Right lobe of liver (tissue), 6 donors: ENCODE measurements around the gene HACD1. TPM values are rescaled to one million over a fixed set of nuclear protein-coding genes. Genes with fewer than 3 reads are reported as not detected.

ENCODE experiments used
- ATAC-seq, 4 donors: fragments of 200-7000 bp; cut with Tn5 transposase; one replicate each; pipeline ENCODE4 v1.9.1; 2020; ENCODE audit warnings: mild to moderate bottlenecking in 4 of 4, moderate library complexity in 4 of 4
- DNase-seq, 3 donors: peaks; one replicate each; pipeline ENCODE4 v3.0.0-alpha.2; 2020
- H3K27ac ChIP-seq, 3 donors: fragments of 200-600 bp; one replicate each; pipeline ENCODE4 v1.8.0; 2022
- H3K27me3 ChIP-seq, 2 donors: fragments of 200-600 bp; one replicate each; pipeline ENCODE4 v1.8.0; 2022
- H3K36me3 ChIP-seq, 4 donors: fragments of 200-600 bp; sonication (generic) in 1 of 4; one replicate each; pipeline versions ENCODE4 v1.5.1 to v1.8.0; 2017 to 2022; ENCODE audit warnings: control low read depth in 1 of 4
- H3K4me1 ChIP-seq, 4 donors: fragments of 200-600 bp; sonication (generic) in 1 of 4; one replicate each; pipeline versions ENCODE4 v1.5.1 to v1.8.0; 2017 to 2022; ENCODE audit warnings: control low read depth in 1 of 4
- H3K4me3 ChIP-seq, 3 donors: fragments of 200-600 bp; one replicate each; pipeline ENCODE4 v1.8.0; 2022
- H3K9me3 ChIP-seq, 4 donors: fragments of 200-600 bp; sonication (generic) in 1 of 4; one replicate each; pipeline versions ENCODE4 v1.5.1 to v1.8.0; 2017 to 2022; ENCODE audit warnings: control low read depth in 1 of 4
- POLR2A ChIP-seq: fragments of 450-650 bp; IDR thresholded peaks from one replicate; pipeline ENCODE4 v1.6.1; 2017; ENCODE audit warnings: antibody characterized with exemption, mild to moderate bottlenecking
- WGBS: methylation state at CpG from one replicate; pipeline ENCODE4 v1.1.6; 2018; ENCODE audit warnings: low coverage, low lambda C conversion rate; ENCODE audit not compliant: insufficient coverage; ENCODE audit errors: missing lambda C conversion rate; 5-methylcytosine and 5-hydroxymethylcytosine counted together
- intact Hi-C, 2 donors: fragments of 100-400 bp; cut with DNase I; formaldehyde crosslinking; loops; one replicate each; pipeline versions ENCODE4 v1.11.2 to v1.14.1; 2022
- total RNA-seq, 6 experiments: library from RNA; depleted of rRNA in 2 of 6; stranded (reverse); fragments of >200 nt in 2 of 6; fragmentation: NEBNext Ultra II Directional in 3 of 6; extraction: Animal tissue kit (Norgen Biotek cat#: 25700) in 3 of 6; gene quantifications; one replicate each; pipeline versions ENCODE4 v1.1.0 to v1.2.4, GENCODE V29; 2016 to 2023
- TF ChIP-seq, protein P1 (sequence below), 4 donors: fragments of 200-600 bp in 3 of 4; fragments of 450-650 bp in 1 of 4; IDR thresholded peaks; one replicate each; pipeline versions ENCODE4 v1.5.1 to v1.8.0; 2016 to 2022; ENCODE audit warnings: antibody characterized with exemption in 4 of 4, mild to moderate bottlenecking in 2 of 4
- donor health status: DM: no; HTN: yes; CAD: no.
- donor health status: DM: no; HTN: no; CAD: no.
- donor health status: DM: no; HTN: no; CAD: no.
- donor health status: DM: no; HTN: yes; CAD: no.
- donor health status: DM: no; HTN: yes; CAD: no.

Gene HACD1
- total RNA-seq, 6 experiments from 2014 or later = 0.79 to 6.4 (median 1.7) TPM

DNA sequence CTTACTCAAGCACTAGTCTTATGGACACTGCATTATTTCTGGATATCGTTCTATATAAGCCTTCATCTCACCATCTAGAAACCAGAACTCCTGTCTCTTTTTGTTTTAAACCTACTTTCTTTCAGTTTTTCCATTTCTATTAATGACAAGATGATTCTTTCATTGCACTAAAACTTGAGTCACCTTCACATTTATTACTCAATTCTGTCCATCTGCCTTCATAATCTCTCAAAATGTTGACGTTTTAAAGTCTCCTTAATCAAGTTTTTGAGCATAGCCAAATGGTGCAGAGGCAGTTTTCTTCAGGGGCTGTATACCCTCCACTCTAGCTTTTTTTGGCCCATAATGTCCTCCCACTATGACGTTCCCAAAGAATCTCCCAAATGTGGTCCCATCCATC, 44.3 kb upstream of the HACD1 start:
- no peaks in the 10 kb centered on the region for H3K4me1 ChIP-seq
- TF ChIP-seq, protein P1, sequence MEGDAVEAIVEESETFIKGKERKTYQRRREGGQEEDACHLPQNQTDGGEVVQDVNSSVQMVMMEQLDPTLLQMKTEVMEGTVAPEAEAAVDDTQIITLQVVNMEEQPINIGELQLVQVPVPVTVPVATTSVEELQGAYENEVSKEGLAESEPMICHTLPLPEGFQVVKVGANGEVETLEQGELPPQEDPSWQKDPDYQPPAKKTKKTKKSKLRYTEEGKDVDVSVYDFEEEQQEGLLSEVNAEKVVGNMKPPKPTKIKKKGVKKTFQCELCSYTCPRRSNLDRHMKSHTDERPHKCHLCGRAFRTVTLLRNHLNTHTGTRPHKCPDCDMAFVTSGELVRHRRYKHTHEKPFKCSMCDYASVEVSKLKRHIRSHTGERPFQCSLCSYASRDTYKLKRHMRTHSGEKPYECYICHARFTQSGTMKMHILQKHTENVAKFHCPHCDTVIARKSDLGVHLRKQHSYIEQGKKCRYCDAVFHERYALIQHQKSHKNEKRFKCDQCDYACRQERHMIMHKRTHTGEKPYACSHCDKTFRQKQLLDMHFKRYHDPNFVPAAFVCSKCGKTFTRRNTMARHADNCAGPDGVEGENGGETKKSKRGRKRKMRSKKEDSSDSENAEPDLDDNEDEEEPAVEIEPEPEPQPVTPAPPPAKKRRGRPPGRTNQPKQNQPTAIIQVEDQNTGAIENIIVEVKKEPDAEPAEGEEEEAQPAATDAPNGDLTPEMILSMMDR (IDR thresholded peaks at IDR 0.05) = no peak
- TF ChIP-seq POLR2A = no peak
- H3K27ac ChIP-seq = no peak overlapping the region
- H3K9me3 ChIP-seq = no peaks in the 10 kb centered on the region
- H3K36me3 ChIP-seq = no peaks in the 10 kb centered on the region
- ATAC-seq (no peak), DNase-seq (no peak)
- intact Hi-C loops = no loop called here
- H3K27me3 ChIP-seq = no peaks in the 10 kb centered on the region
- WGBS = 88% methylated on average over 3 of the region's 3 CpGs
- no peak overlapping the region for H3K4me3 ChIP-seq

DNA sequence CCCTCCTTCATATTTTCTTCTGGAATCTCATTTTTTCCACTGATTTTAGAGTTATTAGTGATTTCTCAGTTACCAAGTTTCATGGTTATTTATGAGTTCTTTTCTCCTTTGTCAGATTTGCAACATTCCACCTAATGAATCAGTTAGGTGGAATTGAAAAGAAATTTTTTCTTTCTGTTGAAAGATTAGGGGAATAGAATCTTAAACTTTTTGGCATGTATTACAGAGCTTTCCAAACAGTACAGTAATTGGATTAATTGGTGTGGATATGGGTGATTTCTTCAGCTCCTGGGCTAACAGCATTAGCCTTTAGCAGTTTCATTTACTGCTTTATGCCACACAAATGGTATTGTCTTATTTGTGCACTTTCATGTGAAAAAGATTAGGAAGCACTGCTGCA, 43.7 kb upstream of the HACD1 start:
- intact Hi-C loops = no loop called here
- H3K9me3 ChIP-seq = no peaks in the 10 kb centered on the region
- no peaks in the 10 kb centered on the region for H3K4me1 ChIP-seq
- H3K27me3 ChIP-seq = no peaks in the 10 kb centered on the region
- no peak overlapping the region for H3K27ac ChIP-seq
- ATAC-seq (no peak), DNase-seq (no peak)
- no peak overlapping the region for H3K4me3 ChIP-seq
- no peaks in the 10 kb centered on the region for H3K36me3 ChIP-seq
- TF ChIP-seq, protein P1 (IDR thresholded peaks at IDR 0.05) = no peak
- TF ChIP-seq POLR2A = no peak

DNA sequence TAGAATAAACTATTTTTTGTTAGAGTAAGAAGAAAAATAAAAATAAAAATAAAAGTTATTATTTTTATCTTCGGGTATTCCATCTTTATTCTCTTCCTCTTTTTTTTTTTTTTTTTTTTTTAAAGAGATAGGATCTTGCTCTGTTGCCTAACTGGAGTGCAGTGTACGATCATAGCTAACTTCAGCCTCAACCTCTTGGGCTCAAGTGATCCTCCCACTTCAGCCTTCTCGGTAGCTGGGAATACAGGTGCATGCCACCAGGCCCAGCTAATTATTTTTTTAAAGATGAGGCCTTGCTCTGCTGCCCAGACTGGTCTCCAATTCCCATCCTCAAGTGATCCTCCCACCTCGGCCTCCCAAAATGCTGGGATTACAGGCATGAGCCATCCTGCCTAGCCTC, 42.2 kb upstream of the HACD1 start:
- intact Hi-C loops = no loop called here
- Histone ChIP-seq H3K4me3 (no peak overlapping the region), H3K4me1 (no peaks in the 10 kb centered on the region), H3K27ac (no peak overlapping the region), H3K9me3 (no peaks in the 10 kb centered on the region), H3K27me3 (no peaks in the 10 kb centered on the region), H3K36me3 (no peaks in the 10 kb centered on the region)
- WGBS = 81% methylated on average over 2 of the region's 4 CpGs
- no peak for TF ChIP-seq POLR2A
- ATAC-seq = no peak
- no peak for DNase-seq

DNA sequence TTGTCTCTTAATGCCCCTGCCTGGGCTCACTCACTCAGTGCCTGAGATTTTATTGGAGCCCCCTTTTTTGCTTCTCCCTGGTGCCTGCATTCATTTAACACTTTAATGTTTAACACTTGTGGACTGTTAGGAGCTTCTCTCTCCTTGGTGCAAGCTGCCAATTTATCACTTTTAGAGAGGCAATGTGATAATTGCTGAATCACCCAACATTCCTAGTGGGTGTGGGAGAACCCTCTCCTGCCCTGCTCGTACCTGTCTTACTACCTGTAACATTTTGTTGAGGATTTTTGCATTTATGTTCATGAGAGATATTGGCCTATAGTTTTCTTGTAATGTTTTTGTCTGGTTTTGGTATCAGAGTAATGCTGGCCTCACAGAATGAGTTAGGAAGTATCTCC, 39.9 kb upstream of the HACD1 start:
- WGBS = 56% methylated on average over 1 of the region's 1 CpG
- intact Hi-C loops = no loop called here
- no peak for ATAC-seq

DNA sequence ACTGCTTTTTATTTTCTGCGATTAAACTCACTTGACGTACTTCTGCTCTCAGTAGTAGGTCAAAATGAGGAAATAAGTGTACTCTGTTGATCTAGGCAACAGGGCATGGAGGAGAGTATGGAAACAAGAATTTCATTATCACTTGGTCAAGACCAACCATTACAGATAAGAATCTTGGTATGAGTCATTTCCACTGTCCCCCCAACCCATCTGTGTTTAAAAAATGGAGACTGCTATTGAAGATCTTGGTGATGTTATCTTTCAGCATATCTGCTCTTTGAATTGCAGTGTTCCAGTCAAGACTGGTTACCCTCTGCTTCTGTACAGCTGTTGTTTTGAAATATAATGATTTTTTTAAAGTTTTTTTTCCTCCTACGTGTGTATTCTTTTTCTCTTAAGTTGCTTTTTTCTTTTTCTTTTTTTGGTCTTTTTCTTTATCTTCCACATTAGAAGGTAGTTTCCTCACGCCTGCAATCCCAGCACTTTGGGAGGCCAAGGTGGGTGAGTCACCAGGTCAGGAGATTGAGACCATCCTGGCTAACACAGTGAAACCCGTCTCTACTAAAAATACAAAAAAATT, 38.5 kb upstream of the HACD1 start:
- no peak overlapping the region for H3K4me3 ChIP-seq
- no peak overlapping the region for H3K27ac ChIP-seq
- no peaks in the 10 kb centered on the region for H3K36me3 ChIP-seq
- 86% methylated on average over 4 of the region's 5 CpGs for WGBS
- ATAC-seq (peak in 1 of 4 donors; percentile 36), DNase-seq (no peak)
- no peaks in the 10 kb centered on the region for H3K27me3 ChIP-seq
- TF ChIP-seq, protein P1 (IDR thresholded peaks at IDR 0.05) = no peak
- no peak for TF ChIP-seq POLR2A
- intact Hi-C loops = no loop called here
- no peaks in the 10 kb centered on the region for H3K9me3 ChIP-seq
- no peaks in the 10 kb centered on the region for H3K4me1 ChIP-seq

More for the DNA sequence above, 39.9 kb upstream of the HACD1 start:
- H3K36me3 ChIP-seq = no peaks in the 10 kb centered on the region
- H3K27ac ChIP-seq = no peak overlapping the region
- no peaks in the 10 kb centered on the region for H3K9me3 ChIP-seq
- TF ChIP-seq, protein P1 (IDR thresholded peaks at IDR 0.05) = no peak
- no peak for TF ChIP-seq POLR2A
- H3K4me1 ChIP-seq = no peaks in the 10 kb centered on the region
- no peaks in the 10 kb centered on the region for H3K27me3 ChIP-seq
- no peak for DNase-seq
- no peak overlapping the region for H3K4me3 ChIP-seq
